Measurements from ENCODE around the gene NAALADL2.
"Not testable (repeated sequence)": the region's sequence is repeated elsewhere in the genome, so short reads cannot be mapped to it uniquely, and the experiment has no call there.

The NAALADL2 gene

DNA sequence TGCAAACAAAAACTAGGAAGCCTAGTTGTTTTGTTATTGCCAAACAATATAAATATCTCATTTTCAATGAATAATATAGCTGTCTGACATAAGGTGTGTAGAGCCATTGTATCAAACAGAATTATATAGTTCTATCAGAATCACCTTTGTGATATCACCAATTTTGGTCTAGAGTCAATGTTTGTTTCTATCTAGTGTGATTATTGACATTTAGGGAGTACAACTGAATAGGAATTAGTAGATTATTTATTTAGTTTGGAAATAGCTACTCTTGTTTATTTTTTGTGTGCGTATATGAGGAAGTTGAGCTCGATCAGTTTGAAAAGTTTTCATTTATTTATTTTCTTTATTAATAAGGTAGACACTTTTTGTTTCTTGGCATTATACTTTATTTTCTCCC, 389.7 kb downstream of the NAALADL2 start:
- no peak for DNase-seq (ENCODE audit: extremely low read depth in 1 of 2, low read depth in 1 of 2)

DNA sequence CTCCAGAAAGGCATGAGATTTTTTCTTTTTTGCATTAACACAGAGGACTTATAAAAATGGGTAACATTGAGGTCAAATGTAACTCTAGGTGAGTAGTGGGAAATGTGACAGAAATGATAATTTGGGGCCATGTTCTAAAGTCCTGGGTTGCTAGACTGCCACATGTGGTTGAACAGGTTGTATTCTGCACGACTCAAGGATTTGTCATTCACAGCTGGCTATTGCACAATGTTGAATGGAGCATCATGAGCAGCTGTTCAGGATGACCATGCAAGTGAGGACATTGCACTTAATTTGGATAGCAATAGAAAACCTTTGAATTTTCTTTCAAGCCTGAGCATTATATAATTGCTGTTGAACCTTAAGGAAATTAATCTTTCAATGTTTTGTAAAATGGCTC, 396.6 kb downstream of the NAALADL2 start:
- DNase-seq (ENCODE audit: extremely low read depth in 1 of 2, low read depth in 1 of 2), result no peak

DNA sequence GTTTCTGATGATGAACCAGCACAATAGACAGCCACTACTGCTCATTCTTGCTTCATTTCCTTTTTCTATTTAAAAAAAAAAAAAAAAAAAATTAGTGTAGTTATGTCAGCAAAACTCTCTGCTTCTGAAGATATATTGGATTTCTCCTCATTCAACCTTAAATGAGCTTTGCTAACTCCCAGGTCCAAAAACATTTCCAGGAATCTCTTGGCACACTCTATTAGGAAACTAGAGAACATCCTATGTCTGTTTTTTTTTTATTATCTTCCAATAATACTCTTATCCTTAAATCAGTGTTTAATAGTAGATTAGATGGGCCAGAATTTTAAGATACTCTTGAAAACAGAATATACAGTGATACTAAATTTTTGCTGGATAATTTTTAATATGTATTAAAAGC, 398.0 kb downstream of the NAALADL2 start:
- no peak for DNase-seq (ENCODE audit: extremely low read depth in 1 of 2, low read depth in 1 of 2)

DNA sequence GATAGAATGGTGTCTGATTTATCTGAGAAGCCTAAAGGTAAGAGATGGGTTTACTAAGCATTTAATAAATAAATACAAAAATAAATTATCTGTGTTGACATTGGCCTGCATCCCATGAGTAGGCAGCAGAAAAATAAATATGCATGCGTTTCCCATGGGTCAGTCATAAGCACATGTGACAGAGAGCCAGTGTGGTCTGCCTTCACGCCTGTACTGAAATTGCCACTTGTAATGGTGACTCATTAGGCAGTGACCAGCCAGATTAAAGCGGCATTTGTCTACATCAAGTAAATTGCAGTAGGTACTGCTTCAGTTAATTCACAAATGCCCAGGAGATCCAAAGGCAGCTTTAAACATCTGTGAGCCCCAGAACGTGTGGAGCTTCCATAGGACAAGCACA, 399.6 kb downstream of the NAALADL2 start:
- no peak for DNase-seq (ENCODE audit: extremely low read depth in 1 of 2, low read depth in 1 of 2)

DNA sequence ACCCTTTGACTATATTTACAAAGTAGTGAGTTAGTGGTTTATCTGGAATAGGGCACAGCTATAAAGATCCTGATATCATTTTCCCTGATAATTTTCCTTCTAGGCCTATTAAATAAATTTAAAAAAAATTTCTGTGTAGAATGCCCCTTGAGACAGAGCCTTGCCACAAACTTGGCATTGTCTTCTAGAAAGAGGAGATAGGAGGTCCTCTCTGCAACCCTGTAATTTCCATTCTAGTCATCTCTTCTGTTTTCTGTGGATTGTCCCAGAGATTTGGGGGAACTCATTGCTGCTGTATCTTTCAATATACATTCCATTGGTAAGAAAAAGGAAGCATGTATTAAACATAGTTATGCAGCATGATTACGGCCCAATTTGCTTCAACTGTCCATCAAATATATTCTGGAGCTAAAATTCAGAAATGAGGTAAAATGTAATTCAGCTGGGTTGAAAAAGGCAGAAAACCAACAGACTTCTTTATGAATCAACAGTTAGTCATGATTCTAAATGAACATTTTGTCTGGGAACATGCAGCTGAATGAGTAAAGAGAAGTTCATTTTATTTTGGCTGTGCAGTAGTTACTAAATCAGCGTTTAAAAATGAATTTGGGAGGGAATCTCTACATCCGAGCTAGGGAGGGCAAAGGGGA, 401.1 kb downstream of the NAALADL2 start:
- DNase-seq (ENCODE audit: extremely low read depth in 1 of 2, low read depth in 1 of 2), result no peak

DNA sequence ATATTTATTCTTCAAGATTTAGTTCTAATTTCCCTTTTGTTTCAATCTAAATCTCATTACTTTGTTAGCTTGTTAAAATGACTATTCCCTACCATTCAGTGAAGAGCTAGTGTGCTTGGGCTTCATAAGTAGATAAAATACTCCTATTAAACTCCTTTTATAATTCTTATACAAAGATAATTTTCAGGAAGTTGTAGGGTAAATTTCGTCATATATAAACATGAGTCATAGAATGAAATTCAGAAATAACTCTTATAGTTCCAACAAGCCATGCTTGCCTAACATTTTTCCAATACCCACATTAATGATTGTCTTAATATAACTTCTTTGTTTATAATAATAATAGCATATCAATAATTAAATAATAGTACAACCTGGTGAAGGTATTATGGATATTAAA, 407.3 kb downstream of the NAALADL2 start:
- no peak for DNase-seq (ENCODE audit: extremely low read depth in 1 of 2, low read depth in 1 of 2)

DNA sequence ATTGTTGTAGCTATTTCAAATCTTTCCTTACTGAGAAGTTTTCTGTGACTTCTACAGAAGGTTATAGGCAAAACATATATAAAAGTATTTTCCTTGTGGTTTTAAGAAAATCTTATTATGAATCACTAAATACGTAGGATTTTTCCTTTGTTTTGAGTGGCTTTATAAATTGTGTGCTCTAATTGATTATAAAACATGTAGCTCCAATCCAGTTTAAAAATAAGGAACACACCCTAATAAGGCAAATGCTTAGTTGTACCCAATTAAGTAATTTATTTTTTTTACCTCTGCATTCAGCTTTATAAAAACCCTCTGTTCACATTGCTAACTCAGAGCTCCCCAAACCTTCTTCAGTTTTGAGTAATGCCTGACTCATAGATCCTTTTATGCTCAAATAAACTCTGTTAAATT, 408.0 kb downstream of the NAALADL2 start:
- DNase-seq (ENCODE audit: extremely low read depth in 1 of 2, low read depth in 1 of 2), result no peak

DNA sequence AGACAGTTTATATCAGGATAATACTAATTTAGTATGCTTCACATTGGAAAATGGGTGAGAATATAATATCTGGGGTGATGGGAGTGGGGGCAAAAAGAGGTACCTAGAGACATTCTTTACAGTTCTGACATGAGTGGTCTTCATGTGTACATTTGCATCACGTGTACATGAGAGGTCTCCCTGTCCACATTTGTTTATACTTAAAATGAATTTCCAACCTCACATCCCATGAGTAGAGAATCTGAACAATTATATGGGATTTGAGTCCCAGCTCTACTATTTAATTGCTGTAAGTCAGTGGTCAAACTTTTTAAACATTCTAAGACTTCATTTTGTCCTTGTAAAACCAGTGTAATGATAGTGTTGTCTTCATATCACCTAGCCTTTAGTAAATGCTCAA, 408.4 kb downstream of the NAALADL2 start:
- DNase-seq (ENCODE audit: extremely low read depth in 1 of 2, low read depth in 1 of 2), result no peak

DNA sequence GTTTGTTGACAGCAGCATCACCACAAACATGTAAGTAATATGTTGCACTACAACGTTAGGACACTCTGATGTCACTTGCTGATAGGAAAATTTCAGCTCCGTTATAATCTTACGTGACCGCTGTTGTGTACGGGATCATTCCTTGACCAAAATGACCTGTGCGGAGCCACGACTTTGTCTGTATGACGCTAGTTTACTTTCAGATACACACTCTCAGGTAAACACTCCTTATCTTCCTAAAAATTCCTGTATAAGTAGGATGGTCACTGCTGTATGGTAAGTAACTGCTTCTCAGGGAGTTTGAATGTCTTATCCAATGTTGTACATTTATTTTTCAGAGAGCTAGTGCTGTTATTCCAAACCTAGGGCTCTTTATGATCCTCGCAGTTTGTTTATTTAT, 410.3 kb downstream of the NAALADL2 start:
- no peak for DNase-seq (ENCODE audit: extremely low read depth in 1 of 2, low read depth in 1 of 2)

DNA sequence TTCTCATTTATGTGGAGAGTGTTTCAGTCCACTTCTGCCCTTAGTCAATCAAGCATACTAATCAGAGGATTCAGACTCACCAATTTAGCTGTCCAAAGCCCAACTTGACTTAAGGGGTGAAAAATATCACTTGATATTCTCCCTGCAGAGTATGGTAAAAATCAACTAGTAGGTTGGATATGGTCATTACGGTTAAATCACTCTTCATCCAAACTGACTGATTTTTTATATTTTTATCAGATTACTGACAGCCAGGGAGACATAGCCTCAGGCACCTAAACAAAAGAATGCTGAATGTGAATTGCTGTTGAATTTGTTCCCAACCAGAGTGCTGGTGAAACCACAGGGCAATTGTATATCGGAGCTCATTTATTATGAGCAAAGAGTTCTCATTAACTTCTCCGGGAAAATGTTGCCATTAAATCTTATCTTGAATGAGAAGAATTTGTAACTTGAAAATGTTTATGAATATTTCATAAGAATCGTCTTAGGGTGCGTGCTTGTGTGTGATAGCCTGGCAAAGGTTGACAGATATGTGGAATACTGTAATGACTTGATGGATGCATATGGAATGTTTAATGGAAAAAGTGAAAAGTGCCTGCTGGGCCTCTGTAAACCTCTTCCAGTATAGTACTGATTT, 411.2 kb downstream of the NAALADL2 start:
- DNase-seq (ENCODE audit: extremely low read depth in 1 of 2, low read depth in 1 of 2), result no peak

DNA sequence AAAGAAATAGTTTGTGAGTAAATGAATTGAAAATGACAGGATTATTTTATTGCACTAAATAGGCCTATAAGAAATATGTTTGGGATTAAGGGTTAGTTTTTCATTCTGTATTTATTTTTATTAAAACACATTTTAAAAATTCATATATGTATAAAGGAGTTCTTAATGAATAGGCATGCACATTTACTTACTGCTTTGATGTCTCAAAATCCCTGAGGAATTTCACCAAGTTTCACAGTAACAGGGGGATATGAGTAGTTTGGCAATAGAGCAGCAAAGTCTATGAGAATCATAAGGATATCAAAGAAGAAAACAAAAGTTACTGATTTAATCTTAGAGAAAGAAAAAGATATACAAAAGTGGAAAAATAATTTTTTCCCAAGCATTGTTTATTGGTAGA, 411.7 kb downstream of the NAALADL2 start:
- no peak for DNase-seq (ENCODE audit: extremely low read depth in 1 of 2, low read depth in 1 of 2)

DNA sequence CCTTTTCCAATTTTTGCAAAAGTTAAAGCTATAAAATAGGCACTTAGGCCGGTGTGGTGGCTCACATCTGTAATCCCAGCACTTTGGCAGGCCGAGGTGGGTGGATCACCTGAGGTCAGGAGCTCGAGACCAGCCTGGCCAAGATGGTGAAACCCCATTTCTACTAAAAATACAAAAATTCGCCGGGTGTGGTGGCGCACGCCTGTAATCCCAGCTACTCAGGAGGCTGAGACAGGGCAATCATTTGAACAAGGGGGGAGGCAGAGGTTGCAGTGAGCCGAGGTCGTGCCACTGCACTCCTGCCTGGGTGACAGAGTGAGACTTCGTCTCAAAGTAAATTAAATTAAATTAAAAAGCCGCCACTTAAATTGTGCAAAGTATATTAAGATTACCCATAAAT, 412.3 kb downstream of the NAALADL2 start:
- DNase-seq (ENCODE audit: extremely low read depth in 1 of 2, low read depth in 1 of 2), result not testable (repeated sequence)

DNA sequence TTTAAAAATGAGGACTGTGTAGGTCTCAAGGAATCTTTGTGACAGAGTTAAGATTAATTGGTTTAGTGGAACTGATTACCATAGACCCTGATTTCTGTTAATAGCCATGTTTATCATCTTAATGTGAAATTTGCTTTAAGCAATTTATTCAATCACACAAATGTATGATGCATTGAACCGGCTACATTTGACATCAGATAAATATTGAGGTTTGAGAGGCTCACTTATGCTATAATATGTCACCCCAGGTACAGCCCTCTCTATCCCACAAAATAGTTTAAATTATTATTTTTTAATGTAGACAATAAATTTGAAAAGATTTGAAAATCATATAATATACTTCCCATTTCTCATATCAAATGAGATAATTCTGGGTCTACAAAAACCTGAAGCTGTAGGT, 413.3 kb downstream of the NAALADL2 start:
- DNase-seq (ENCODE audit: extremely low read depth in 1 of 2, low read depth in 1 of 2), result no peak

DNA sequence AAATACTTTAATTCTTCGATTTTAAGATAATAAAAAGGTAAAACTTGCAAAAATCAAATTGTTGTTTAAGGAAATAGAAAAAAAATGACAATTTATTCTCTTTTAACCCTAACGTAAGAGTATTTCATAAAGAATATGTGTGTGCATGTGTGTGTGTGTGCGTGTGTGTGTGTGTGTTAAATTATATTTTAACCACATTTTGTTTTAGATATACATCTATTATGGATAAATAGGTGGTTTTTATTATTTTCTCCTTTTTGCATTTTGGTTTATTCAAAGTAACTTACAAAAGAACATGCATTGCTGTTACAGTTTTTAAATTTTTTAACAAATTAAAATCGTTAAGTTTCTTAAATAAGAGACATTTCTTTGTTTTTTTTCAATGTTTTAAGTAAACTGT, 414.4 kb downstream of the NAALADL2 start:
- DNase-seq (ENCODE audit: extremely low read depth in 1 of 2, low read depth in 1 of 2), result no peak

DNA sequence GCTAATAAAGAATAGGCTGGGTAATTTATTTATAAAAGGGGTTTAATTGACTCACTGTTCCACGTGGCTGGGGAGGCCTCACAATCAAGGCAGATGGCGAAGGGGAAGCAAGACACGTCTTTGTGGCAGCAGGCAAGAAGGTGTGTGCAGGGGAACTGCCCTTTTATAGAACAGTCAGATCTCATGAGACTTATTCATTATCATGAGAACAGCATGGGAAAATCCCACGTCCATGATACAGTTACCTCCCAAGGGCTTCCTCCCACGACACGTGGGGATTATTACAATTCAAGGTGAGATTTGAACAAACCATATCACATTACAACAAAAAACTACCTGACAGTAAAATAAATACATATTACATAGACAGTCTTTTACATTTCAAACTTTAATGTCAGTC, 414.9 kb downstream of the NAALADL2 start:
- DNase-seq (ENCODE audit: extremely low read depth in 1 of 2, low read depth in 1 of 2), result no peak

DNA sequence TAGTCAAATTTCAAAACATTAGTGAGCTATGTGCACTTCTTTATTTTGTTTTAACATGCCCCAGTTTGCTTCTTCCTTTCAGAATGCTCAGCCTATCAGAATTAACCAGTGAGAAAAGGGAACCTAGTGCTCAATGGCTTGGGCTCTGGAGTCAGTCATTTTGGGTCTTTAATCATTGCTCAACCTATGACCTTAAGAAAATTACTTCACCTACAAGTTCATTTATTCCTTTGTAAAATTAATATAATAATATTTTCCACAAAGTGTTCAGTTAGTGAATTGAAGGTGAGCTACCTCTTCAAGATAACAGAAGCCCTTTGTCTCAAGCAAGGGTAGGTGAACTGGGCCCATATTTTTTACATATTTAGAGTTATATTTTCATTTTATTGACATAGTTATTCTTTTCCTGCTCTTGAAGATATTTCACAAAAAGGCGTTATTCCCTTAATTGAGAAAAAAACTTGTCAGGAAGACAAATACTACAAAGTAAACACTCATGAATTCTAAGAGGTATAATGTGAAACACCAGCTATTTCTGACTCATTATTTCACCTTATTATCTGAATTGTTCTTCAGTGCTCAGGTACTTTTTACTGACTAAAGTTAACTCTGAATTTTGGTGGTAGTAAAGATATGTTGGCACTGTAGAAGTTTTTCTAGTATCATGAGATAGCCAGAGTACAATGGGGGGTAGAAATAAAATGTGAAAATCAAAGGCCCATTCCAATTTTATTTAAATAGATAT, 415.5 kb downstream of the NAALADL2 start:
- DNase-seq (ENCODE audit: extremely low read depth in 1 of 2, low read depth in 1 of 2), result no peak

DNA sequence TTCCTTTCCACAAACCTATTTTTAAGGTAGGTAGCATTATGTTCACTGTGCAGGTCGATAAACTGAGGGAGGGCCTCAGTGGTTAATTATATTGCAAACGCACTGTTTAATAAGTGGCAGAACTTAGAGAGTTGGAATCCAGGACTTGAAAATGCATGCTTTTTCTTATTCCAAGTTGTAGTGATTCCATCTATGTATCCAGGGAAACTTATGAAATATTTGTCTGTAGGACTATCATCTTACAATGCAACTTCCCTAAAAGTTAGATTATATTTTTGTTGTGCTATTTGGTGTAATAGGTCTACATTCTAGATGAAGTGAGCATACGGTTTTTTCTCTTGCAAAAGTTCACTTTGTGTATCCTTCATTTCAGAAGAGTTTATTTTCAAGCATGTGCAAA, 419.5 kb downstream of the NAALADL2 start:
- no peak for DNase-seq (ENCODE audit: extremely low read depth in 1 of 2, low read depth in 1 of 2)

DNA sequence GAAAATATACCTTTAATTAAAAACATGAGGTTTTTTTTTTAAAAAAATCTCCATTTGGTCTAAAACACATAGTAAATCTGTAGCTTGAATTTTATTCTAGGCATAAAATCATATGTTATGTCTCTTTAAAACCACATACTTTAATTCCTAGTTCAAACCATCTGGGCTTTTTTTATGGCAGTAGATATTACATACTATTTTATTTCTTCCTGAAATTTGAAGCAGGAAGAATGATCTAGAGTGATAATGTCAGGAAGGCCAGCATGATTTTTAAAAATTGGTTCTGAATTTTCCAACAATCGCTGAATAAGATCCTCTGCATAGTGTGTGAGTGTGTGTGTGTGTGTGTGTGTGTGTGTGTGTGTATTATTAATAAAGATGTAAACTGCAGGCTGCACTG, 420.3 kb downstream of the NAALADL2 start:
- DNase-seq (ENCODE audit: extremely low read depth in 1 of 2, low read depth in 1 of 2), result no peak

DNA sequence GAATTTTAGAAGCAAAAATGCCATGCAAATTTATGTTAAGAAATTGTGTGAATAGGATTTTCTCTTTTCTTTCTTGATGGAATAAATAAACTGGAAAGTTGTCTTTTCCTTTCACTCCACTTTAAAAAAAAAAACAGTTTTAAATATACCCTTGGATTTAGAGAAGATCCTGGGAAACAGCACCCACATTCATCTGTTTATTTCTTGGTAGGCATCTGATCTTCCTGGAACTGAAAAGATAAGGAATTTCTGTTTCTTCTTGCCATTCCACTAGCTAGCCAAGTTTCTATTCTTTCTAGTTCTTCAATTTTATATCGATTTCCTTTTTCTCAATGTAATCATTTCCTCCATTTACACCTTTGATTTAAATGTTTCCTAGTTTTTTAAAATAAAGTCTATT, 420.8 kb downstream of the NAALADL2 start:
- DNase-seq (ENCODE audit: extremely low read depth in 1 of 2, low read depth in 1 of 2), result no peak

DNA sequence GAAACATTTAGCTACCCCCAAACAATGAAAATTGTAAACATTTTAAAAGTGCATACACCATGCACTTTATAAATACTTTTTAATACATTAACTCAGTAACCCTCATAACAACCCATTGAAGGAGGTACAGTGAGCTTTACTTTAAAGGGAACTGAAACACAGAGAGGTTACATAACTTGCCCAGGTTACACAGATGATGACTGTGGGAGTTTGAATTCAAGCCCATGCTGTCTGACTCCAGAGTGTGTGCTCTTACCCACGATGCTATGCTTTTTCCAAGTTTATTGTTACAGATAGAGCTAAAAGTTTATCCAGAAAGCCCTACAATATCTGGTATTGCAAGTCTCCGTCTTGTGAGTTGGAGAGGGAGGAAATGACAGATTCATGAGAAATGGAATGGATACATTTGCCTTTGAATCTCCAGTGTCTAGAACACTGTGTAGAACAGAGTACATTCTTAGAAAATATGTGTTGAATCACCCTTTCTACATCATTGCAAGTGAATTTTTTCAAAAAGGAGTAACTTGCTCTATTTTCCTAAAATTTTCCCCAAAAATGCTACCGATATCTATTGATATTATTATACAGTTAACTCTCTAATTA, 428.3 kb downstream of the NAALADL2 start:
- DNase-seq (ENCODE audit: extremely low read depth in 1 of 2, low read depth in 1 of 2), result no peak

DNA sequence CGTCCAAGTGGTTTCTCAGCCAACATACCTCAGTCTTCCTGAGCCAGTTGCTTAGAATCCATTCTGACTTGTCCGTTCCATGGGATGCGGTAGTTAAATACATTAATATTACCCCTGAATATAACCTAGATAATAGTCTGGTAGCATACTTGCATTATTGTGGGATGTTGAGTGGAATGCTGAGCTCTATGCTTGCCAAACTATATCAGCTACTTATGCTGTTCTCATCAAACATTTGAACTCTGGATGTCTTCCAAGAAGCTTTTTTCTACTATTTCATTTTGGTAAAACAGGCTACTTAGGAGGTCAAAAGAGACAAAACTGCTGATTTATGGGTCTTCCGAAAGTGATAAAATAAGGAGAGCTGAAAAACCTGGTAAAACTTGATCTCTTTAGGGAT, 429.5 kb downstream of the NAALADL2 start:
- DNase-seq (ENCODE audit: extremely low read depth in 1 of 2, low read depth in 1 of 2), result no peak

DNA sequence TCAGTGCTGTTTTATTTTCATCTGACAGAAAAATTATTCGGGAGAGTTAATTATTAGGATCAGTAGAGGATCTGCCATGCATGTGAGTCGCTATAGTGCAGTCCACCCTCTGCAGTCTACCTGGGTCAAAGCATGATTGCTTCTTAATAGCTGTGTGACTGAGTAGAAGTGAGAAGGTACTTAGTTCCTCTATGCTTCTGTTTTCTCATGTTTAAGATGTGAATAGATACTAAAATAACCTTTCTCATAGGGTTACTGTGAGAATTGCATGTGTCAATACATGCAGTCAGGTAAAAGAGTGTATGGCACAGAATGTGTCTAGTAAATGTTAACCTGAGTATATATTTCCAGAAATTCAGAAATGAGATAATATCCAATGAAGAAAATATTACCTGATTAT, 435.7 kb downstream of the NAALADL2 start:
- DNase-seq (ENCODE audit: extremely low read depth in 1 of 2, low read depth in 1 of 2), result no peak
